Kidney epithelial cell (primary cell): ENCODE measurements around the gene NTM. TPM values are rescaled to one million over a fixed set of nuclear protein-coding genes. Genes with fewer than 3 reads are reported as not detected.

Experiments used
- DNase-seq: peaks from one replicate; pipeline ENCODE4 v3.0.0-alpha.2; 2010; ENCODE audit warnings: low read depth
- H3K27me3 ChIP-seq: 2 replicates; pipeline ENCODE4 v1.6.0; 2011; ENCODE audit warnings: low read length; ENCODE audit not compliant: control insufficient read depth, insufficient read depth
- H3K36me3 ChIP-seq: 2 replicates; pipeline ENCODE4 v1.5.1; 2011; ENCODE audit warnings: low read length; ENCODE audit not compliant: control insufficient read depth, insufficient read depth
- H3K4me3 ChIP-seq: 2 replicates; pipeline ENCODE4 v1.5.1; 2011; ENCODE audit warnings: low read depth, mild to moderate bottlenecking, control low read depth, low read length
- total RNA-seq: library from RNA; depleted of rRNA; stranded (reverse); fragments of >200 nt; gene quantifications from 2 replicates; pipeline ENCODE4 v1.2.3, GENCODE V29; 2015
- TF ChIP-seq, protein P1 (sequence below): IDR thresholded peaks from 2 replicates; pipeline ENCODE4 v1.5.1; 2011; ENCODE audit warnings: mild to moderate bottlenecking, moderate library complexity, low read length, control low read depth, inconsistent platforms; ENCODE audit not compliant: insufficient read depth, poor library complexity, severe bottlenecking

Gene NTM
- 111 and 128 TPM in 2 replicates for total RNA-seq

DNA sequence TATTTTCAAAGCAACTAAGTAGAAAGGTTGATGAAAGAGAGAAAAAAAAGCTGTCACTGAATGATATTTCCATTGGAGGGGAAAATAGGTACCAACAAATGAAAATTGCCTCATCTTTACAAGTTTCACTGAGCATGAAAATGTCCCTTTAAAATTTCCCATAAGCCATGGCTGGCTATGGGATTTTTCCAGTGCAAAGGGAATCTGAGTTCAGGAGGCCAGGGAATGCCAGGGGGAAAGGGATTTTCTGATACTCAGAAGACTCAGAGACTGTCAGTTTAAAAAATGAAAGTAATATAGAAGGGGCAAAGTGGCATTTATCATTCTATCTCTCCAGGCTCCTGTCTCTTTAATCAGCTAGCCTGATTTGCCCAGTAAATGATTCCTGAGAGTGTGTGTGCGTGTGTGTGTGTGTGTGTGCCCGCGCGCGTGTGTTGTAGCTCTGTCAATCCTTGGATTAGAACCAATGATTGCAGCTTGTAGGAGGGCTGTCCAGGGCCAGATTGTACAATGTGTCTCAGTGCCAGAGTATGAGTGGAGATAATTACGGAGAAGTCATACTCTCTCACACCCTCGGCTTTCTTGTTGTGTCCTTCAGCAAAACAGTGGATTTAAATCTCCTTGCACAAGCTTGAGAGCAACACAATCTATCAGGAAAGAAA is at the start of gene NTM:
TSS of gene NTM (plus strand) at position 526 of the 662 bp plus-strand sequence.
- Histone ChIP-seq H3K36me3 (no peaks in the 10 kb centered on the region), H3K27me3 (peaks cover 36% of the 10 kb centered on the region), H3K4me3 (no peak within 1 kb of the TSS)
- TF ChIP-seq, protein P1, sequence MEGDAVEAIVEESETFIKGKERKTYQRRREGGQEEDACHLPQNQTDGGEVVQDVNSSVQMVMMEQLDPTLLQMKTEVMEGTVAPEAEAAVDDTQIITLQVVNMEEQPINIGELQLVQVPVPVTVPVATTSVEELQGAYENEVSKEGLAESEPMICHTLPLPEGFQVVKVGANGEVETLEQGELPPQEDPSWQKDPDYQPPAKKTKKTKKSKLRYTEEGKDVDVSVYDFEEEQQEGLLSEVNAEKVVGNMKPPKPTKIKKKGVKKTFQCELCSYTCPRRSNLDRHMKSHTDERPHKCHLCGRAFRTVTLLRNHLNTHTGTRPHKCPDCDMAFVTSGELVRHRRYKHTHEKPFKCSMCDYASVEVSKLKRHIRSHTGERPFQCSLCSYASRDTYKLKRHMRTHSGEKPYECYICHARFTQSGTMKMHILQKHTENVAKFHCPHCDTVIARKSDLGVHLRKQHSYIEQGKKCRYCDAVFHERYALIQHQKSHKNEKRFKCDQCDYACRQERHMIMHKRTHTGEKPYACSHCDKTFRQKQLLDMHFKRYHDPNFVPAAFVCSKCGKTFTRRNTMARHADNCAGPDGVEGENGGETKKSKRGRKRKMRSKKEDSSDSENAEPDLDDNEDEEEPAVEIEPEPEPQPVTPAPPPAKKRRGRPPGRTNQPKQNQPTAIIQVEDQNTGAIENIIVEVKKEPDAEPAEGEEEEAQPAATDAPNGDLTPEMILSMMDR: no peak
- DNase-seq: no peak

DNA sequence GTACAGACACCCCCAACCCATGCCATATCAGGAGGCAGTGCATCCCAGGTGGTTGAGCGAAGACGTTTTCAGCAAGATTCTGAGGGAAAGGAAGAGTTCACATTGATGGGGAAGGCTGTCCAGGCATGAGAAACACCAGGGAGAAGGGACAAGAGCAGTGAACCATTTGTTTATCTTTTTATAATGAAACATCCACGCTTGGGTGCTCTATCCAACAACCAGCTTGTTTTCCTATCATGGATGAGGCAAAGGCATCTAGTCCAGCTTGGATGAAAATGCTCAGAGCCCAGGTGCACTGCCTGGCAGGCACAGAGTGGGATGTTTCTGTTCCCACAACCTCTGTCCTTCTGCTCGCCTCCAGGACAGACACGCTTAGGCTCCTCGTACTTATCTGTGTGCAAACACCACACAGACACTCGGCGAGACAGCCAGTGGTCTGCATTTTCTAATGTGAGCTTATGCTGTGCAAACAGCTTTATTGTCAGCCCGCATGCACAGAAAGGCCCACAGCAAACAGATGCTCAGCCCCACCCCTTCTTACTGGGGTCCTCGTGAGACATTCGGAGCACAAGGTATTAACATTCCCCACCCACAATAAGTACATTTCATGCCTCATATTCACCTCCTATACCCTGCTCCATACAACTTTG is 45.4 kb upstream of the NTM start:
- H3K36me3 ChIP-seq: no peaks in the 10 kb centered on the region
- TF ChIP-seq, protein P1: no peak
- H3K27me3 ChIP-seq: no peaks in the 10 kb centered on the region
- DNase-seq: no peak
- no peak overlapping the region for H3K4me3 ChIP-seq

DNA sequence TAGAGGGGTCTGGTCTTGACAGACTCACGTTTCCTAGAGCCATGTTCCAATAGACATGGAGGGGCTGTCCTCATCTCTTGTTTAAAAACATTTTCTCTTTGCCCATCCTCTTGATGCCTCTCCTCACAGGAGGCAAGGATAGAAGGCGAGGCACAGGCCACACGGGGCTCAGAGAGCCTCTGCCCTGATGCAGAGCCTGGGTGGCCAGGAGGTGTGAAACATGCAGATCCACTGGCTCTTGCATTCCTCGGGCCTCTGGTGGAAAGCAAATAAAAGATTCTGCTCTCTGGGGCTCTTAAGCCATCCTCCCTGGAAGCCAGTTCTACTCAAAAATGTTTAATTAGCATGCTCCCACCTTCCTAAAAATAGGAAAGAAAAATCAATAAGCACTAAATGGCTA is 43.6 kb upstream of the NTM start:
- TF ChIP-seq, protein P1: no peak
- DNase-seq: no peak
- Histone ChIP-seq H3K27me3 (no peaks in the 10 kb centered on the region), H3K36me3 (no peaks in the 10 kb centered on the region), H3K4me3 (no peak overlapping the region)

DNA sequence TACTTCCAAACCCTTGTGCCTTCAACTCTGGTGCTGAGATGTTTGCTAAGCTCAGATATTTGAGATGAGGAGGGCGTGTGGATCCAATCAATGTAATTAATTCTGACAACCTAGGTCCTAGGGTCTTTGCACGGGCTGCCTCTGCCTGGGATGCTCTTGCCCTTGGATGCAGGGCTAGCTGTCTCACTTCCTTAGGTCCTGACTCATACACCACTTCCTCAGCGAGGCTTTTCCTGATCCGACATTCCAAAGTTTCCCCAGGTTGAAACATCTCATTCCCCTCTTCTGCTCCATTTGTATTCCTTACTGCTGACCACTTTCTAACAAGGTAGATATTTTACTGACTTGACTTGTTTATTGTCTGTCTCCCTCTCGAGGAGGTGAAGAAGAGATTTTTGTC is 43.0 kb upstream of the NTM start:
- Histone ChIP-seq H3K4me3 (no peak overlapping the region), H3K36me3 (no peaks in the 10 kb centered on the region), H3K27me3 (no peaks in the 10 kb centered on the region)
- TF ChIP-seq, protein P1: no peak
- no peak for DNase-seq

DNA sequence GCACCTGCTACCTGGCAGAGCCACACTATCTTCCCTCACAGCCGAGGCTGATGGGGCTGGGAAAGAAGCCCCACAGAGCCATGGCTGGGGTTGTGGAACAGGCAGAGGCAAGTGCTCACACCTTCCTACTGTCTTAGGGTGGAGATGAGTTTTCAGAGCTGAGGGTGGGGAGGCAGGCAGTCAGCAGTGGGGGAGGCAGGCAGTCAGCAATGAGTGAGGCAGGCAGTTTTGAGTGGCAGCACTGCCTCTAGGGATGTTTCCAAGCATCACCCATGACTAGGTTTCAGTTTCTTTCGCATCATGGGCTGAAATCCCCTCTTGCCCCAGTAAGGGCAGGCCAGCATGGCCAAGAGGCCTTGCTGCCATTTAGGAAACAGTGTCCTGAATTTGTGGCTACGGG is 41.6 kb upstream of the NTM start:
- no peak for DNase-seq
- TF ChIP-seq, protein P1: no peak
- Histone ChIP-seq H3K27me3 (no peaks in the 10 kb centered on the region), H3K36me3 (no peaks in the 10 kb centered on the region), H3K4me3 (no peak overlapping the region)
